Endometrial microvascular endothelial cells (primary cell): ENCODE measurements around the gene USP17L19. TPM values are rescaled to one million over a fixed set of nuclear protein-coding genes. Genes with fewer than 3 reads are reported as not detected.
"Not testable (repeated sequence)": the region's sequence is repeated elsewhere in the genome, so short reads cannot be mapped to it uniquely, and the experiment has no call there.

Experiments used
- in situ Hi-C: cut with HindIII; loops from 2 replicates; pipeline ENCODE4 v1.10.0; 2017; ENCODE audit warnings: low sequenced_read_pairs, low pct_unique_long_range_greater_than_20kb; ENCODE audit errors: inconsistent ontology term
- total RNA-seq: library from RNA; depleted of rRNA; stranded (reverse); fragments of >200 nt; gene quantifications from one replicate; pipeline ENCODE4 v1.2.3, GENCODE V29; 2015; ENCODE audit errors: inconsistent ontology term

Gene USP17L19
- not detected for total RNA-seq

- in situ Hi-C loops = not testable (repeated sequence)
These were observed at the start of gene USP17L19 for GRCh38 chr4:9253078-9253477. Gene USP17L19, plus strand, starts transcription at chr4:9253378. Its CDS starts 0 bp downstream, at chr4:9253378.

- in situ Hi-C loops = not testable (repeated sequence)
These were observed 42.8 kb upstream of the USP17L19 start, which contains the start of gene USP17L10 for GRCh38 chr4:9210357-9210756. Gene USP17L10, plus strand, starts transcription at chr4:9210657. Its CDS starts 0 bp downstream, at chr4:9210657.

- in situ Hi-C loops = not testable (repeated sequence)
These were observed 38.5 kb upstream of the USP17L19 start for GRCh38 chr4:9214701-9215100.

- in situ Hi-C loops = not testable (repeated sequence)
These were observed 38.1 kb upstream of the USP17L19 start, which contains the start of gene USP17L11 for GRCh38 chr4:9215105-9215504. Gene USP17L11, plus strand, starts transcription at chr4:9215405. Its CDS starts 0 bp downstream, at chr4:9215405.

- in situ Hi-C loops = not testable (repeated sequence)
These were observed 33.3 kb upstream of the USP17L19 start, which contains the start of gene USP17L12 for GRCh38 chr4:9219852-9220251. Gene USP17L12, plus strand, starts transcription at chr4:9220152. Its CDS starts 0 bp downstream, at chr4:9220152.

- in situ Hi-C loops = not testable (repeated sequence)
These were observed 28.6 kb upstream of the USP17L19 start, which contains the start of gene USP17L13 for GRCh38 chr4:9224596-9224995. Gene USP17L13, plus strand, starts transcription at chr4:9224896. Its CDS starts 0 bp downstream, at chr4:9224896.

- in situ Hi-C loops = not testable (repeated sequence)
These were observed 22.9 kb upstream of the USP17L19 start for GRCh38 chr4:9230249-9230648.

GRCh38 chr4:9234085-9234484, 19.1 kb upstream of the USP17L19 start, which contains the start of gene USP17L15:
Gene USP17L15, plus strand, starts transcription at chr4:9234385. Its CDS starts 0 bp downstream, at chr4:9234385.
- in situ Hi-C loops = not testable (repeated sequence)

- in situ Hi-C loops = not testable (repeated sequence)
These were observed 14.7 kb upstream of the USP17L19 start for GRCh38 chr4:9238461-9238860.

- in situ Hi-C loops = not testable (repeated sequence)
These were observed 9.6 kb upstream of the USP17L19 start, which contains the start of gene USP17L17 for GRCh38 chr4:9243579-9243978. Gene USP17L17, plus strand, starts transcription at chr4:9243879. Its CDS starts 0 bp downstream, at chr4:9243879.

GRCh38 chr4:9247953-9248680, 5.1 kb upstream of the USP17L19 start, which contains the start of gene USP17L18:
Gene USP17L18, plus strand, starts transcription at chr4:9248630. Its CDS starts 0 bp downstream, at chr4:9248630.
- in situ Hi-C loops = not testable (repeated sequence)

GRCh38 chr4:9257824-9258223, 4.6 kb downstream of the USP17L19 start, which contains the start of gene USP17L20:
Gene USP17L20, plus strand, starts transcription at chr4:9258124. Its CDS starts 0 bp downstream, at chr4:9258124.
- in situ Hi-C loops = not testable (repeated sequence)

- in situ Hi-C loops = not testable (repeated sequence)
These were observed 9.4 kb downstream of the USP17L19 start, which contains the start of gene USP17L21 for GRCh38 chr4:9262572-9262971. Gene USP17L21, plus strand, starts transcription at chr4:9262872. Its CDS starts 0 bp downstream, at chr4:9262872.

- in situ Hi-C loops = not testable (repeated sequence)
These were observed 14.1 kb downstream of the USP17L19 start, which contains the start of gene USP17L22 for GRCh38 chr4:9267319-9267718. Gene USP17L22, plus strand, starts transcription at chr4:9267619. Its CDS starts 0 bp downstream, at chr4:9267619.

- in situ Hi-C loops = not testable (repeated sequence)
These were observed 18.5 kb downstream of the USP17L19 start for GRCh38 chr4:9271719-9272118.

Other genes with a start within 250 kb of the USP17L19 start
- not detected for gene FAM90A26, start 83.0 kb upstream of the USP17L19 start, total RNA-seq
- not detected for gene USP17L10, start 42.7 kb upstream of the USP17L19 start, total RNA-seq
- not detected for gene USP17L11, start 38.0 kb upstream of the USP17L19 start, total RNA-seq
- not detected for gene USP17L12, start 33.2 kb upstream of the USP17L19 start, total RNA-seq
- gene USP17L13, start 28.5 kb upstream of the USP17L19 start, total RNA-seq = not detected
- gene USP17L15, start 19.0 kb upstream of the USP17L19 start, total RNA-seq = not detected
- not detected for gene USP17L17, start 9.5 kb upstream of the USP17L19 start, total RNA-seq
- not detected for gene USP17L18, start 4.7 kb upstream of the USP17L19 start, total RNA-seq
- not detected for gene USP17L20, start 4.7 kb downstream of the USP17L19 start, total RNA-seq
- gene USP17L21, start 9.5 kb downstream of the USP17L19 start, total RNA-seq = not detected
- gene USP17L22, start 14.2 kb downstream of the USP17L19 start, total RNA-seq = not detected
- gene USP17L24, start 71.8 kb downstream of the USP17L19 start, total RNA-seq = not detected
- not detected for gene USP17L25, start 76.5 kb downstream of the USP17L19 start, total RNA-seq
- not detected for gene USP17L26, start 81.3 kb downstream of the USP17L19 start, total RNA-seq
- not detected for gene USP17L5, start 86.0 kb downstream of the USP17L19 start, total RNA-seq
- gene USP17L27, start 90.8 kb downstream of the USP17L19 start, total RNA-seq = not detected
- not detected for gene USP17L28, start 95.5 kb downstream of the USP17L19 start, total RNA-seq
- not detected for gene USP17L29, start 100.3 kb downstream of the USP17L19 start, total RNA-seq
- not detected for gene USP17L30, start 109.8 kb downstream of the USP17L19 start, total RNA-seq
- not detected for gene DEFB131A, start 191.0 kb downstream of the USP17L19 start, total RNA-seq